OCI-LY7 (cell line): Measurements from ENCODE around the gene STK4.

Experiments used
- CTCF ChIP-seq: fragments of 200-600 bp; sonication (generic); conservative IDR thresholded peaks from 2 replicates; pipeline ENCODE4 v1.5.1; 2014; ENCODE audit warnings: mild to moderate bottlenecking, antibody characterized with exemption, low read length, moderate library complexity, mixed read lengths
- EZH2phosphoT487 ChIP-seq: fragments of 200-600 bp; sonication (generic); IDR thresholded peaks from 2 replicates; pipeline ENCODE4 v1.6.1; 2018; ENCODE audit warnings: low read depth, borderline replicate concordance, mild to moderate bottlenecking, mixed run types, antibody characterized with exemption, low read length, moderate library complexity, mixed read lengths

- TF ChIP-seq CTCF: no peak
- no peak for TF ChIP-seq EZH2phosphoT487
Measured at GRCh38 chr20:45008521-45009049, 42.3 kb downstream of the STK4 start.
